Liver (tissue), 9 donors: Measurements from ENCODE around the gene UBE2N. TPM values are rescaled to one million over a fixed set of nuclear protein-coding genes. Genes with fewer than 3 reads are reported as not detected.

ENCODE experiments used
- DNase-seq: peaks from one replicate; pipeline ENCODE4 v3.0.0-alpha.2; 2017; ENCODE audit warnings: low spot score
- H3K27ac ChIP-seq, 2 donors: one replicate each; pipeline ENCODE4 v1.7.0; 2013; ENCODE audit warnings: inconsistent platforms in 2 of 2, low read length in 2 of 2, control low read depth in 1 of 2, low read depth in 1 of 2, mild to moderate bottlenecking in 1 of 2
- H3K27me3 ChIP-seq, 4 donors: one replicate each; pipeline versions ENCODE4 v1.6.1 to v1.7.0; 2013; ENCODE audit warnings: low read length in 3 of 4, inconsistent platforms in 1 of 4, mild to moderate bottlenecking in 1 of 4, moderate library complexity in 1 of 4; ENCODE audit not compliant: control insufficient read depth in 4 of 4, insufficient read depth in 4 of 4
- H3K36me3 ChIP-seq, 4 donors: one replicate each; pipeline versions ENCODE4 v1.6.1 to v1.7.0; 2013; ENCODE audit warnings: low read length in 3 of 4, mild to moderate bottlenecking in 3 of 4, low read depth in 1 of 4, moderate library complexity in 1 of 4; ENCODE audit not compliant: control insufficient read depth in 4 of 4, insufficient read depth in 3 of 4
- H3K4me1 ChIP-seq, 4 donors: one replicate each; pipeline versions ENCODE4 v1.6.1 to v1.7.0; 2013; ENCODE audit warnings: low read length in 3 of 4, mild to moderate bottlenecking in 3 of 4, moderate library complexity in 1 of 4; ENCODE audit not compliant: control insufficient read depth in 4 of 4, insufficient read depth in 4 of 4
- H3K4me3 ChIP-seq, 3 donors: one replicate each; pipeline versions ENCODE4 v1.6.1 to v1.7.0; 2013; ENCODE audit warnings: low read length in 3 of 3, control low read depth in 1 of 3, low read depth in 1 of 3, mild to moderate bottlenecking in 1 of 3
- H3K9ac ChIP-seq, 2 donors: one replicate each; pipeline ENCODE4 v1.7.0; 2013; ENCODE audit warnings: low read length in 2 of 2, mild to moderate bottlenecking in 2 of 2, moderate library complexity in 2 of 2, control low read depth in 1 of 2, low read depth in 1 of 2
- H3K9me3 ChIP-seq, 4 donors: one replicate each; pipeline versions ENCODE4 v1.6.1 to v1.7.0; 2013; ENCODE audit warnings: low read length in 3 of 4; ENCODE audit not compliant: control insufficient read depth in 4 of 4
- CTCF ChIP-seq: fragments of 150-350 bp; IDR thresholded peaks from 2 replicates; pipeline ENCODE4 v1.5.1; 2017; ENCODE audit warnings: improper control_type of control experiment, low read depth, low read length; ENCODE audit not compliant: missing input control
- EGR1 ChIP-seq, 2 donors: IDR thresholded peaks; 2 replicates each; pipeline ENCODE4 v1.6.1; 2016 to 2018; ENCODE audit warnings: antibody characterized with exemption in 2 of 2, low read depth in 2 of 2
- FOXA1 ChIP-seq: IDR thresholded peaks from 2 replicates; pipeline ENCODE4 v1.6.1; 2016; ENCODE audit warnings: antibody characterized with exemption
- FOXA2 ChIP-seq: IDR thresholded peaks from 2 replicates; pipeline ENCODE4 v1.6.1; 2016; ENCODE audit warnings: antibody characterized with exemption
- GABPA ChIP-seq, 2 donors: IDR thresholded peaks in 1 of 2; conservative IDR thresholded peaks in 1 of 2; 2 replicates each; pipeline ENCODE4 v1.6.1; 2016; ENCODE audit warnings: antibody characterized with exemption in 2 of 2, mild to moderate bottlenecking in 1 of 2, moderate library complexity in 1 of 2
- HNF4A ChIP-seq, 2 donors: conservative IDR thresholded peaks; 2 replicates each; pipeline ENCODE4 v1.6.1; 2016; ENCODE audit warnings: antibody characterized with exemption in 2 of 2, mild to moderate bottlenecking in 2 of 2
- HNF4G ChIP-seq: IDR thresholded peaks from 2 replicates; pipeline ENCODE4 v1.6.1; 2016; ENCODE audit warnings: antibody characterized with exemption
- JUND ChIP-seq, 2 donors: IDR thresholded peaks; 2 replicates each; pipeline ENCODE4 v1.6.1; 2016; ENCODE audit warnings: antibody characterized with exemption in 2 of 2
- MAX ChIP-seq: IDR thresholded peaks from 2 replicates; pipeline ENCODE4 v1.6.1; 2016; ENCODE audit warnings: antibody characterized with exemption
- NR2F2 ChIP-seq: IDR thresholded peaks from 2 replicates; pipeline ENCODE4 v1.6.1; 2016; ENCODE audit warnings: antibody characterized with exemption
- RAD21 ChIP-seq, 2 donors: IDR thresholded peaks; 2 replicates each; pipeline ENCODE4 v1.6.1; 2016; ENCODE audit warnings: antibody characterized with exemption in 2 of 2, mild to moderate bottlenecking in 2 of 2
- RXRA ChIP-seq, 2 donors: IDR thresholded peaks; 2 replicates each; pipeline ENCODE4 v1.6.1; 2017 to 2018; ENCODE audit warnings: antibody characterized with exemption in 2 of 2, mild to moderate bottlenecking in 1 of 2
- SP1 ChIP-seq: IDR thresholded peaks from 2 replicates; pipeline ENCODE4 v1.6.1; 2018; ENCODE audit warnings: antibody characterized with exemption, mild to moderate bottlenecking
- TAF1 ChIP-seq: conservative IDR thresholded peaks from 2 replicates; pipeline ENCODE4 v1.6.1; 2016; ENCODE audit warnings: antibody characterized with exemption, mild to moderate bottlenecking
- YY1 ChIP-seq: IDR thresholded peaks from 2 replicates; pipeline ENCODE4 v1.6.1; 2016; ENCODE audit warnings: antibody characterized with exemption, mild to moderate bottlenecking
- ZBTB33 ChIP-seq: IDR thresholded peaks from 2 replicates; pipeline ENCODE4 v1.6.1; 2016; ENCODE audit warnings: antibody characterized with exemption
- WGBS: extraction: QIAGEN DNeasy Blood & Tissue Kit; methylation state at CpG from one replicate; pipeline ENCODE4 v1.1.7; 2013; 5-methylcytosine and 5-hydroxymethylcytosine counted together
- polyA plus RNA-seq, 2 donors: library from polyadenylated mRNA; stranded (reverse) in 1 of 2; unstranded in 1 of 2; fragments of 200-250 nt in 1 of 2; fragments of >200 nt in 1 of 2; fragmentation: Nextera tagmentation in 1 of 2; extraction: Ambion mirVana in 1 of 2; gene quantifications; one replicate each; pipeline versions ENCODE4 v1.2.1 to v1.2.3, GENCODE V29; 2013 to 2015
- total RNA-seq, 2 donors: library from RNA; depleted of rRNA; stranded (reverse); fragments of >200 nt; gene quantifications; one replicate each; pipeline ENCODE4 v1.2.3, GENCODE V29; 2014
- TF ChIP-seq, protein P1 (sequence below): IDR thresholded peaks from 2 replicates; pipeline ENCODE4 v1.6.1; 2016; ENCODE audit warnings: antibody characterized with exemption, mild to moderate bottlenecking
- TF ChIP-seq, protein P2 (sequence below): IDR thresholded peaks from 2 replicates; pipeline ENCODE4 v1.6.1; 2016; ENCODE audit warnings: antibody characterized with exemption
- donor health status: healthy.
- donor health status: healthy.
- donor health status: healthy.
- donor health status: healthy.
- donor health status: healthy.

The UBE2N gene
- total and polyA plus RNA-seq, 4 donors, result 13.9 to 63.7 (median 32.6) TPM

DNA sequence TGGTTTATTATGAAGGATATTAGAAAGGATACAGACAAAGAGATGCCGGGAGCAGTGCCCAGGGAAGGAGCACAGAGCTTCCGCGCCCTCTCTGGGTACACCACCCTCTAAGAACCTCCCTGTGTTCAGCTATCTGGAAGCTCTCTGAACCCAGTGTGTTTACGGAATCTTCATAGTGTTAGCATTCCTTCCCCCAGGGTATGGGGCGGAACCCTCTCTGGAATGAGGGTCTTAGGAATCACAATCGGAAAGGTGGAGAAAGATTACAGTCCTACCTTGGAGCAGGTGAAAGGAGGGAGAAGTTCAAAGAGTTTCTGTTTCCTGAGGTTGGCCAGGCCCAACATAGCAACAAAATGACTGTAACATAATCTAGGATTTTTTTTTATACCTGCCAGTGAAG, 70.8 kb downstream of the UBE2N start (continued):
- TF ChIP-seq RXRA (IDR thresholded peaks at IDR 0.05) (no peak), MAX (no peak), TAF1 (no peak), NR2F2 (no peak)

DNA sequence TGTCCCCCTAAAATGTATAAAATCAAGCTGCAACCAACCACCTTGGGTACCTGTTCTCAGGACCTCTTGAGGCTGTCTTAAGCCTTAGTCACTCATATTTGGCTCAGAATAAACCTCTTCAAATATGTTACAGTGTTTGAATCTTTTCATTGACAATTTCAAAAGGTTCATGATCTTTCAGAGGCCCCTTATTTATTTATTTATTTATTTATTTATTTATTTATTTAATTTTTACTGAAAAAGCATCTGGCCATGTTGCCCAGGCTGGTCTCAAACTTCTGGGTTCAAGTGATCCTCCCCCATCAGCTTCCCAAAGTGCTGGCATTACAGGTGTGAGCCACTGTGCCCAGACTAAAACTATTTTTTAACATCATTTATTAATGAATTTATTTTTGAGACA, 72.2 kb downstream of the UBE2N start:
- DNase-seq, result no peak
- TF ChIP-seq TAF1 (no peak), ZBTB33 (no peak), EGR1 (IDR thresholded peaks at IDR 0.05; ENCODE audit: low read depth in 2 of 2) (no peak), RXRA (IDR thresholded peaks at IDR 0.05) (no peak), HNF4G (no peak)
- Histone ChIP-seq H3K4me1 (peaks cover 0 to 7% (median 4%) of the 10 kb centered on the region in 4 donors), H3K27me3 (no peaks in the 10 kb centered on the region), H3K9ac (no peak overlapping the region), H3K4me3 (no peak overlapping the region), H3K36me3 (peaks cover 0 to 3% (median 0%) of the 10 kb centered on the region in 4 donors), H3K27ac (no peak overlapping the region), H3K9me3 (no peaks in the 10 kb centered on the region)

GRCh38 chr12:93368766-93369165, 73.0 kb downstream of the UBE2N start:
- Histone ChIP-seq H3K9me3 (no peaks in the 10 kb centered on the region), H3K27ac (no peak overlapping the region)
- TF ChIP-seq FOXA2 (no peak), HNF4G (no peak), TAF1 (no peak), EGR1 (IDR thresholded peaks at IDR 0.05; ENCODE audit: low read depth in 2 of 2) (no peak), ZBTB33 (no peak), SP1 (no peak), NR2F2 (no peak), YY1 (no peak), RAD21 (IDR thresholded peaks at IDR 0.05) (no peak), CTCF (no peak), HNF4A (conservative IDR thresholded peaks at IDR 0.05) (no peak), FOXA1 (no peak), JUND (IDR thresholded peaks at IDR 0.05) (no peak), MAX (no peak), RXRA (IDR thresholded peaks at IDR 0.05) (no peak), GABPA (IDR thresholded peaks at IDR 0.05 in 1 of 2, conservative IDR thresholded peaks at IDR 0.05 in 1 of 2) (no peak)
- TF ChIP-seq, protein P1, sequence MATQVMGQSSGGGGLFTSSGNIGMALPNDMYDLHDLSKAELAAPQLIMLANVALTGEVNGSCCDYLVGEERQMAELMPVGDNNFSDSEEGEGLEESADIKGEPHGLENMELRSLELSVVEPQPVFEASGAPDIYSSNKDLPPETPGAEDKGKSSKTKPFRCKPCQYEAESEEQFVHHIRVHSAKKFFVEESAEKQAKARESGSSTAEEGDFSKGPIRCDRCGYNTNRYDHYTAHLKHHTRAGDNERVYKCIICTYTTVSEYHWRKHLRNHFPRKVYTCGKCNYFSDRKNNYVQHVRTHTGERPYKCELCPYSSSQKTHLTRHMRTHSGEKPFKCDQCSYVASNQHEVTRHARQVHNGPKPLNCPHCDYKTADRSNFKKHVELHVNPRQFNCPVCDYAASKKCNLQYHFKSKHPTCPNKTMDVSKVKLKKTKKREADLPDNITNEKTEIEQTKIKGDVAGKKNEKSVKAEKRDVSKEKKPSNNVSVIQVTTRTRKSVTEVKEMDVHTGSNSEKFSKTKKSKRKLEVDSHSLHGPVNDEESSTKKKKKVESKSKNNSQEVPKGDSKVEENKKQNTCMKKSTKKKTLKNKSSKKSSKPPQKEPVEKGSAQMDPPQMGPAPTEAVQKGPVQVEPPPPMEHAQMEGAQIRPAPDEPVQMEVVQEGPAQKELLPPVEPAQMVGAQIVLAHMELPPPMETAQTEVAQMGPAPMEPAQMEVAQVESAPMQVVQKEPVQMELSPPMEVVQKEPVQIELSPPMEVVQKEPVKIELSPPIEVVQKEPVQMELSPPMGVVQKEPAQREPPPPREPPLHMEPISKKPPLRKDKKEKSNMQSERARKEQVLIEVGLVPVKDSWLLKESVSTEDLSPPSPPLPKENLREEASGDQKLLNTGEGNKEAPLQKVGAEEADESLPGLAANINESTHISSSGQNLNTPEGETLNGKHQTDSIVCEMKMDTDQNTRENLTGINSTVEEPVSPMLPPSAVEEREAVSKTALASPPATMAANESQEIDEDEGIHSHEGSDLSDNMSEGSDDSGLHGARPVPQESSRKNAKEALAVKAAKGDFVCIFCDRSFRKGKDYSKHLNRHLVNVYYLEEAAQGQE, result no peak
- TF ChIP-seq, protein P2, sequence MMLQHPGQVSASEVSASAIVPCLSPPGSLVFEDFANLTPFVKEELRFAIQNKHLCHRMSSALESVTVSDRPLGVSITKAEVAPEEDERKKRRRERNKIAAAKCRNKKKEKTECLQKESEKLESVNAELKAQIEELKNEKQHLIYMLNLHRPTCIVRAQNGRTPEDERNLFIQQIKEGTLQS, result no peak

More at GRCh38 chr12:93368766-93369165, 73.0 kb downstream of the UBE2N start:
- WGBS, result 96% methylated on average over 3 of the region's 3 CpGs
- Histone ChIP-seq H3K4me1 (peaks cover 0 to under 1% (median 0%) of the 10 kb centered on the region in 4 donors), H3K4me3 (no peak overlapping the region), H3K36me3 (peaks cover 0 to 3% (median 0%) of the 10 kb centered on the region in 4 donors), H3K9ac (no peak overlapping the region), H3K27me3 (no peaks in the 10 kb centered on the region)
- no peak for DNase-seq
